HG02840 (cell line): ENCODE results near the gene SYTL2.
A peak's percentile ranks its signal among the peaks of the same experiment; 100 is the strongest.
"Not testable (repeated sequence)": the region's sequence is repeated elsewhere in the genome, so short reads cannot be mapped to it uniquely, and the experiment has no call there.

Experiments used
- ATAC-seq: cut with Tn5 transposase; IDR thresholded peaks from one replicate; pipeline ENCODE4 v1.9.1; 2021; ENCODE audit warnings: mild to moderate bottlenecking, moderate library complexity, moderate number of reproducible peaks; ENCODE audit not compliant: unreplicated experiment, low FRiP score

The SYTL2 gene

GRCh38 chr11:85799142-85799541, 11.8 kb downstream of the SYTL2 start:
- ATAC-seq, result no peak

- ATAC-seq, result no peak
These were observed 12.6 kb downstream of the SYTL2 start for GRCh38 chr11:85798361-85798760.

GRCh38 chr11:85795712-85796487, 15.0 kb downstream of the SYTL2 start:
- no peak for ATAC-seq

GRCh38 chr11:85791409-85791990, 19.4 kb downstream of the SYTL2 start:
- no peak for ATAC-seq

GRCh38 chr11:85787809-85788760, 22.9 kb downstream of the SYTL2 start:
- ATAC-seq, result peak; percentile 45

- ATAC-seq, result peak; percentile 41
These were observed 23.8 kb downstream of the SYTL2 start for GRCh38 chr11:85787168-85787567.

- no peak for ATAC-seq
These were observed 26.3 kb downstream of the SYTL2 start for GRCh38 chr11:85784480-85785265.

GRCh38 chr11:85783758-85784157, 27.2 kb downstream of the SYTL2 start:
- ATAC-seq, result no peak

GRCh38 chr11:85780780-85781517, 30.0 kb downstream of the SYTL2 start:
- ATAC-seq, result peak; percentile 73

GRCh38 chr11:85779956-85780640, 30.8 kb downstream of the SYTL2 start:
- ATAC-seq, result no peak

GRCh38 chr11:85777603-85777972, 33.4 kb downstream of the SYTL2 start:
- not testable (repeated sequence) for ATAC-seq

- ATAC-seq, result no peak
These were observed 33.9 kb downstream of the SYTL2 start for GRCh38 chr11:85776951-85777602.

GRCh38 chr11:85774256-85775101, 36.5 kb downstream of the SYTL2 start:
- no peak for ATAC-seq

GRCh38 chr11:85772695-85773094, 38.2 kb downstream of the SYTL2 start:
- ATAC-seq, result no peak

- ATAC-seq, result no peak
These were observed 39.4 kb downstream of the SYTL2 start for GRCh38 chr11:85771568-85771967.

- ATAC-seq, result no peak
These were observed 41.2 kb downstream of the SYTL2 start for GRCh38 chr11:85769771-85770170.

- ATAC-seq, result no peak
These were observed 42.3 kb downstream of the SYTL2 start for GRCh38 chr11:85768473-85769146.
